Nasal cavity respiratory epithelium epithelial cell of viscerocranial mucosa (primary cell): ENCODE measurements around the gene SIRT2. TPM values are rescaled to one million over a fixed set of nuclear protein-coding genes. Genes with fewer than 3 reads are reported as not detected.

Experiments
- total RNA-seq: library from RNA; depleted of rRNA; stranded (reverse); fragments of >200 nt; gene quantifications from 2 replicates; pipeline ENCODE4 v1.2.3, GENCODE V29; 2014

Gene SIRT2
- 46.8 and 52.8 TPM in 2 replicates for total RNA-seq

GRCh38 chr19:38899447-38900201 lies at the start of gene SIRT2, which contains the start of gene NFKBIB:
TSS of gene SIRT2 (minus strand) at chr19:38899618. CDS start at chr19:38899521, 97 bp downstream.
TSS of gene NFKBIB (plus strand) at chr19:38899969. CDS start at chr19:38900033, 64 bp downstream.

GRCh38 chr19:38930776-38931520 lies 31.5 kb upstream of the SIRT2 start, which contains the start of gene MRPS12:
TSS of gene MRPS12 (plus strand) at chr19:38930944. CDS start at chr19:38931295, 351 bp downstream.

GRCh38 chr19:38929929-38930775 lies 30.7 kb upstream of the SIRT2 start, which contains the start of gene SARS2:
TSS of gene SARS2 (minus strand) at chr19:38930763. CDS start at chr19:38930736, 27 bp downstream.

GRCh38 chr19:38877781-38878574 lies 21.4 kb downstream of the SIRT2 start, which contains the start of gene RINL:
TSS of gene RINL (minus strand) at chr19:38878275. CDS start at chr19:38876742, 1,533 bp downstream.

GRCh38 chr19:38849860-38850435 lies 49.5 kb downstream of the SIRT2 start, which contains the start of gene HNRNPL:
TSS of gene HNRNPL (minus strand) at chr19:38849986. CDS start at chr19:38849966, 20 bp downstream.

Other genes starting within 250 kb of the SIRT2 start
- gene CAPN12, start 155.1 kb downstream of the SIRT2 start, total RNA-seq: 2.3 and 3.1 TPM in 2 replicates
- 12.6 and 32.1 TPM in 2 replicates for gene LGALS7, start 126.1 kb downstream of the SIRT2 start, total RNA-seq
- 263 and 754 TPM in 2 replicates for gene LGALS7B, start 110.4 kb downstream of the SIRT2 start, total RNA-seq
- gene LGALS4, start 86.7 kb downstream of the SIRT2 start, total RNA-seq: 0.14 TPM in 1 of 2 replicates, not detected in the other
- 62.2 and 94.8 TPM in 2 replicates for gene ECH1, start 67.8 kb downstream of the SIRT2 start, total RNA-seq
- gene HNRNPL, start 49.6 kb downstream of the SIRT2 start, total RNA-seq: 160 and 186 TPM in 2 replicates
- 10.5 and 20.8 TPM in 2 replicates for gene RINL, start 21.3 kb downstream of the SIRT2 start, total RNA-seq
- gene NFKBIB, start 351 bp upstream of the SIRT2 start, total RNA-seq: 22.9 and 34.5 TPM in 2 replicates
- gene CCER2, start 12.6 kb upstream of the SIRT2 start, total RNA-seq: not detected in 2 replicates
- 9.6 and 11.0 TPM in 2 replicates for gene SARS2, start 31.1 kb upstream of the SIRT2 start, total RNA-seq
- 48.6 and 86.1 TPM in 2 replicates for gene MRPS12, start 31.3 kb upstream of the SIRT2 start, total RNA-seq
- 12.3 and 16.2 TPM in 2 replicates for gene FBXO17, start 76.1 kb upstream of the SIRT2 start, total RNA-seq
- gene FBXO27, start 132.9 kb upstream of the SIRT2 start, total RNA-seq: 4.6 and 7.2 TPM in 2 replicates
- gene ACP7, start 184.8 kb upstream of the SIRT2 start, total RNA-seq: 1.1 and 2.1 TPM in 2 replicates
- gene PAK4, start 226.2 kb upstream of the SIRT2 start, total RNA-seq: 4.1 and 17.2 TPM in 2 replicates